ENCODE measurements around the gene HELZ. TPM values are rescaled to one million over a fixed set of nuclear protein-coding genes. Genes with fewer than 3 reads are reported as not detected.

Gene HELZ
- total RNA-seq, 2 donors from 2014 or later: 51.4 to 74.7 TPM

GRCh38 chr17:67025216-67025792, 219.7 kb downstream of the HELZ start:
- no peaks in the 10 kb centered on the region for H3K4me1 ChIP-seq (ENCODE audit: control insufficient read depth, insufficient read depth, low read length)
- H3K36me3 ChIP-seq (ENCODE audit: control insufficient read depth, insufficient read depth, low read length): no peaks in the 10 kb centered on the region
- no peak overlapping the region for H3K4me3 Mint-ChIP-seq
- no peak for TF ChIP-seq CTCF (conservative IDR thresholded peaks at IDR 0.05)
- H3K4me3 ChIP-seq (ENCODE audit: low read length): no peak overlapping the region
- 93 to 99% methylated on average over 10 to 20 of the region's 20 CpGs for WGBS, 2 experiments (ENCODE audit: insufficient coverage in 1 of 2, insufficient read length in 1 of 2)
- H3K27ac Mint-ChIP-seq: no peak overlapping the region
- H3K9me3 Mint-ChIP-seq: no peaks in the 10 kb centered on the region
- DNase-seq: no peak
- no peak overlapping the region for H3K27ac ChIP-seq (ENCODE audit: low read depth, low read length)
- H3K9me3 ChIP-seq (ENCODE audit: control insufficient read depth, low read length): no peaks in the 10 kb centered on the region
- no peak overlapping the region for H3K9ac ChIP-seq (ENCODE audit: extremely low read depth, low read length, poor library complexity, severe bottlenecking)
- no peaks in the 10 kb centered on the region for H3K27me3 Mint-ChIP-seq (ENCODE audit: insufficient read depth)
- no peaks in the 10 kb centered on the region for H3K4me1 Mint-ChIP-seq
- H3K27me3 ChIP-seq (ENCODE audit: control insufficient read depth, insufficient read depth, low read length, poor library complexity, severe bottlenecking): no peaks in the 10 kb centered on the region
- no peaks in the 10 kb centered on the region for H3K36me3 Mint-ChIP-seq (ENCODE audit: low read depth)

GRCh38 chr17:67024736-67025135, 220.3 kb downstream of the HELZ start:
- no peaks in the 10 kb centered on the region for H3K9me3 Mint-ChIP-seq
- no peak overlapping the region for H3K4me3 Mint-ChIP-seq
- no peak overlapping the region for H3K27ac Mint-ChIP-seq
- no peak for DNase-seq
- no peaks in the 10 kb centered on the region for H3K36me3 ChIP-seq (ENCODE audit: control insufficient read depth, insufficient read depth, low read length)
- no peaks in the 10 kb centered on the region for H3K4me1 ChIP-seq (ENCODE audit: control insufficient read depth, insufficient read depth, low read length)
- H3K27me3 ChIP-seq (ENCODE audit: control insufficient read depth, insufficient read depth, low read length, poor library complexity, severe bottlenecking): no peaks in the 10 kb centered on the region
- H3K4me3 ChIP-seq (ENCODE audit: low read length): no peak overlapping the region
- peaks cover 1% of the 10 kb centered on the region for H3K4me1 Mint-ChIP-seq
- no peak for TF ChIP-seq CTCF (conservative IDR thresholded peaks at IDR 0.05)
- H3K9me3 ChIP-seq (ENCODE audit: control insufficient read depth, low read length): no peaks in the 10 kb centered on the region
- no peaks in the 10 kb centered on the region for H3K36me3 Mint-ChIP-seq (ENCODE audit: low read depth)
- no peak overlapping the region for H3K9ac ChIP-seq (ENCODE audit: extremely low read depth, low read length, poor library complexity, severe bottlenecking)
- 92 to 96% methylated on average over 7 to 17 of the region's 17 CpGs for WGBS, 2 experiments (ENCODE audit: insufficient coverage in 1 of 2, insufficient read length in 1 of 2)
- no peak overlapping the region for H3K27ac ChIP-seq (ENCODE audit: low read depth, low read length)
- H3K27me3 Mint-ChIP-seq (ENCODE audit: insufficient read depth): no peaks in the 10 kb centered on the region

GRCh38 chr17:67022451-67022810, 222.6 kb downstream of the HELZ start:
- H3K4me1 Mint-ChIP-seq: peaks cover 5% of the 10 kb centered on the region
- H3K36me3 Mint-ChIP-seq (ENCODE audit: low read depth): no peaks in the 10 kb centered on the region
- no peak overlapping the region for H3K27ac Mint-ChIP-seq
- H3K27me3 Mint-ChIP-seq (ENCODE audit: insufficient read depth): no peaks in the 10 kb centered on the region
- 93% methylated on average over 11 to 12 of the region's 12 CpGs for WGBS, 2 experiments (ENCODE audit: insufficient coverage in 1 of 2, insufficient read length in 1 of 2)
- H3K9me3 Mint-ChIP-seq: no peaks in the 10 kb centered on the region
- Histone ChIP-seq H3K36me3 (ENCODE audit: control insufficient read depth, insufficient read depth, low read length) (no peaks in the 10 kb centered on the region), H3K4me1 (ENCODE audit: control insufficient read depth, insufficient read depth, low read length) (no peaks in the 10 kb centered on the region), H3K4me3 (ENCODE audit: low read length) (no peak overlapping the region), H3K9ac (ENCODE audit: extremely low read depth, low read length, poor library complexity, severe bottlenecking) (no peak overlapping the region), H3K27me3 (ENCODE audit: control insufficient read depth, insufficient read depth, low read length, poor library complexity, severe bottlenecking) (no peaks in the 10 kb centered on the region), H3K27ac (ENCODE audit: low read depth, low read length) (no peak overlapping the region), H3K9me3 (ENCODE audit: control insufficient read depth, low read length) (no peaks in the 10 kb centered on the region)
- no peak overlapping the region for H3K4me3 Mint-ChIP-seq
- no peak for TF ChIP-seq CTCF (conservative IDR thresholded peaks at IDR 0.05)
- DNase-seq: no peak

Measured in endodermal cell (in vitro differentiated cells).